ENCODE results near the gene SSH2. TPM values are rescaled to one million over a fixed set of nuclear protein-coding genes. Genes with fewer than 3 reads are reported as not detected.
"Not testable (repeated sequence)": the region's sequence is repeated elsewhere in the genome, so short reads cannot be mapped to it uniquely, and the experiment has no call there.

Gene SSH2
- total RNA-seq, 6 experiments from 2014 or later, result 22.2 to 27.0 (median 23.2) TPM

GRCh38 chr17:29652976-29653375 lies 277.1 kb downstream of the SSH2 start:
- Mint-ChIP-seq H3K36me3 (ENCODE audit: low read depth) (peaks cover 18% of the 10 kb centered on the region), H3K27ac (no peak overlapping the region), H3K27me3 (ENCODE audit: insufficient read depth) (no peaks in the 10 kb centered on the region; the same call in 1 of the 2 replicates), H3K4me1 (ENCODE audit: low read depth) (peaks cover 9% of the 10 kb centered on the region), H3K4me3 (no peak overlapping the region), H3K9me3 (no peaks in the 10 kb centered on the region)
- no peak for DNase-seq
- no peak for TF ChIP-seq CTCF (IDR thresholded peaks at IDR 0.05)

- not testable (repeated sequence) for H3K9me3 Mint-ChIP-seq; H3K4me3 Mint-ChIP-seq; H3K27me3 Mint-ChIP-seq (ENCODE audit: insufficient read depth); H3K4me1 Mint-ChIP-seq (ENCODE audit: low read depth); H3K27ac Mint-ChIP-seq; DNase-seq
- peaks cover 20% of the 10 kb centered on the region for H3K36me3 Mint-ChIP-seq (ENCODE audit: low read depth)
Measured at GRCh38 chr17:29651913-29652312, 278.1 kb downstream of the SSH2 start.

- Mint-ChIP-seq H3K4me3 (no peak overlapping the region), H3K27me3 (ENCODE audit: insufficient read depth) (peaks cover 3% of the 10 kb centered on the region; the same call in 1 of the 2 replicates), H3K36me3 (ENCODE audit: low read depth) (peaks cover 17% of the 10 kb centered on the region)
Measured at GRCh38 chr17:29650396-29650795, 279.6 kb downstream of the SSH2 start.

GRCh38 chr17:29649359-29649758 lies 280.7 kb downstream of the SSH2 start:
- Mint-ChIP-seq H3K27ac (no peak overlapping the region), H3K36me3 (ENCODE audit: low read depth) (peaks cover 14% of the 10 kb centered on the region), H3K4me1 (ENCODE audit: low read depth) (peaks cover 17% of the 10 kb centered on the region), H3K27me3 (ENCODE audit: insufficient read depth) (peaks cover 3% of the 10 kb centered on the region; the same call in 1 of the 2 replicates), H3K4me3 (no peak overlapping the region), H3K9me3 (no peaks in the 10 kb centered on the region)
- no peak for TF ChIP-seq CTCF (IDR thresholded peaks at IDR 0.05)
- no peak for DNase-seq

More at GRCh38 chr17:29650396-29650795, 279.6 kb downstream of the SSH2 start:
- H3K9me3 Mint-ChIP-seq, result no peaks in the 10 kb centered on the region
- no peak for TF ChIP-seq CTCF (IDR thresholded peaks at IDR 0.05)
- no peak for DNase-seq
- H3K4me1 Mint-ChIP-seq (ENCODE audit: low read depth), result peaks cover 12% of the 10 kb centered on the region
- no peak overlapping the region for H3K27ac Mint-ChIP-seq

- H3K27me3 Mint-ChIP-seq (ENCODE audit: insufficient read depth), result peaks cover 3% of the 10 kb centered on the region; the same call in 1 of the 2 replicates
Measured at GRCh38 chr17:29648005-29648404, 282.0 kb downstream of the SSH2 start.

More at GRCh38 chr17:29648005-29648404, 282.0 kb downstream of the SSH2 start:
- peaks cover 14% of the 10 kb centered on the region for H3K36me3 Mint-ChIP-seq (ENCODE audit: low read depth)
- DNase-seq, result no peak
- no peaks in the 10 kb centered on the region for H3K9me3 Mint-ChIP-seq
- H3K4me1 Mint-ChIP-seq (ENCODE audit: low read depth), result peaks cover 17% of the 10 kb centered on the region
- H3K4me3 Mint-ChIP-seq, result no peak overlapping the region
- TF ChIP-seq CTCF (IDR thresholded peaks at IDR 0.05), result no peak
- no peak overlapping the region for H3K27ac Mint-ChIP-seq
